Stimulated activated CD8-positive, alpha-beta memory T cell treated with anti-CD3 and anti-CD28 coated beads, Interleukin-4, amount 100 ng/mL, for 24 hours (primary cell): ENCODE results near the gene SLC16A11.
"Not testable (repeated sequence)": the region's sequence is repeated elsewhere in the genome, so short reads cannot be mapped to it uniquely, and the experiment has no call there.

Experiments
- DNase-seq: peaks from one replicate; pipeline ENCODE4 v3.0.0-alpha.2; 2020; ENCODE audit warnings: low read depth

Gene SLC16A11

DNA sequence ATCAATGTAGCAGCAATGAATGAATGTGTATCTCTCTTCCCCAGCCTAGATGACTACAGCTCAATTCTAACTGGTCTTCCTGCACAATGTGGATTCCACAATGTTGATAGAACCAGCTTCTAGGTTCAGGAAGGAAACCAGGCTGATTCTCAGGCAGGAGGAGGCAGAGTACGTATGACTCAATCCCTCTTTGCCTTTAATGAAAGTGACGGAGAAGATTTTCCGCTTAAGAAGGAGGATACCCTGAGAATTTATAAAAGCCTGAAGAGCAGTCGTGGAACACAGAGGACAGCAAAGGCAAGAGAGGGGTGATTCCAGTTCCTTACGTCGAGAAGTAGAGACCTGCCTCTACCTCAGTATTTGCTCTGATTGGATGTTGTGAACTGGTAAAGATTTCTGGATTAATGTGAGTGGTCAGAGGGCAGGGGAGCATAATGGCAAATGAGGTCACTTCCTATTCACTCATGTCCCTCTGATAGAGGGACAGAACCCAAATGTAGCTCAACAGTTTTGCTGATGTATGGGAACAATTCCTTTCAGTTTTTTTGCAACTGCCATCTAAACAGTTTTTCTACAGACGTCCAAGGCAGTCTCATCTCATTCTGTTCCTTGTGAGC is 15.0 kb upstream of the SLC16A11 start:
- no peak for DNase-seq

GRCh38 chr17:7056386-7056785 is 12.5 kb upstream of the SLC16A11 start:
- no peak for DNase-seq

- not testable (repeated sequence) for DNase-seq
These were observed 6.7 kb upstream of the SLC16A11 start for GRCh38 chr17:7050583-7050982.

- no peak for DNase-seq
These were observed 5.1 kb upstream of the SLC16A11 start for GRCh38 chr17:7048968-7049367.

GRCh38 chr17:7047566-7047965 is 3.7 kb upstream of the SLC16A11 start:
- DNase-seq, result no peak

- not testable (repeated sequence) for DNase-seq
These were observed 3.0 kb upstream of the SLC16A11 start for GRCh38 chr17:7046725-7047397.

GRCh38 chr17:7046127-7046724 is 2.3 kb upstream of the SLC16A11 start:
- DNase-seq, result no peak

GRCh38 chr17:7045492-7046126 is 1.7 kb upstream of the SLC16A11 start:
- no peak for DNase-seq

GRCh38 chr17:7043182-7043496 is 753 bp downstream of the SLC16A11 start:
- no peak for DNase-seq

DNA sequence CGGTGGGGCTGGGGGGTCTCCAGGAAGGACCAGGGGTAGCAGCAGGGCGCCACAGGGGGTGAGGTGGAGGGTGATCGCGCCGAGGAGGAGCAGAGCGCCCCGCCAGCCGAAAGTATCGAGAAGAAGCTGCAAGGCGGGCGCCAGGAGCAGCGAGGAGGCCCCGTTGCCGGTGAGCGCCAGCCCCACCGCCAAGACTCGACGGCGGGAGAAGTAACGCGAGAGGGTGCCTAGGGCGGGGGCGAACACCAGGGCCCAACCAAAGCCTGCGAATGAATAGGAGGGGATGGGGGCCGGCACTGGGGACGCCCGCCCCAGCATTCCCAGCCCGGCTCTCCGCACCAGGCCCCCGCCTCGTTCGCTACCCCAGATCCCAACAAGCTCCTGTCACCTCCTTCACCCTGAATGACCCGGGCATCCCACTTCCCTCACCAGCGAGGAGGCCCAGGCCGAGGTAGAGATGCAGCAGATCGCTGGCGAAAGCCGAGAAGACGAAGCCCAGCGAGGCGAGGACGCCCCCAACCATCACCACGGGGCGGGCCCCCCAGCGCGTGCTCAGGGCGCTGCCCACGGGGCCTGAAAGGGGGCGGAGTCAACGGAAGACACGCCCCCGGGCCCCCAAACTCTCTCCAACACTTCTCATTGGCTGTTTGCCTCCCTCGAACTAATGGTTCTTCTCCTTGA is 1.3 kb downstream of the SLC16A11 start:
- no peak for DNase-seq

GRCh38 chr17:7041607-7042500 is 2.0 kb downstream of the SLC16A11 start:
- DNase-seq, result no peak

GRCh38 chr17:7039832-7040231 is 4.1 kb downstream of the SLC16A11 start:
- no peak for DNase-seq

- no peak for DNase-seq
These were observed 5.6 kb downstream of the SLC16A11 start for GRCh38 chr17:7038025-7038862.

DNA sequence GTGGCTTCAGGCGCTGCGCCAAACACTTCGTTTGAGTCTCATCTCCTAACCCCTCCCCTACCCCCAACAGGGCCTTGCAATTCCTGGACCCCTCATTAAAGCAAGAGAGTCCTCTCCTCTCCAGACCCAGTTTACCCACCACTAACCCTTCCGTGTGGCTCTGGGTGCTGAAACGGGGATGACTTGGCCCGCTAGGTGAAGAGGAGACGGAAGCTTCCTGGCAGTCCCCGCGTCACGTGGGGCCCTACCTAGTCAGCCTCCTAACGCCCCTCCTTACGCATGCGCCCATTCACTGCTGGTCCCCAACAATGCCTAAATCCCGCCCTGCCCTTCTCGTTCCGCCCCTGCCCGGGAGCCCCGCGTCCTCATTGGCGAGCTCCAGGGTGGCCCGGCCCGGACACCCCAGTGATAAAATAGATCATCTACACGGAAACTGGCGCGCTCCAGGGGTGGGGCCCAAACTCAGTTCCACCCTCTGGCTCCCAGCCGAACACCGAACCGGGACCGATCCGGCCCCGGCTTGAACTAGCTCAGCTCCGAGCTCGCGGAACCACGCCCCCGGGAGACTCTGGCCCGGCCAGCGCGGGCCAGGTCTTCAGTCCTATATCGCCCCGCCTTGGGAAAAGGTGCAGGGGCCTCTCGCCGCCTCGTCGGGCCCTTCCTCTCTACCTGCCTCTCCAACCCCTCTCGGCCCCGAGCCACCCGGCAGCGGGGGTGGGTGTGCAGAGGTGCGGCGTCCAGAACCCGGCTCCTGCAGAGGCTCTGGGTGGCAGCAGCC is 8.1 kb downstream of the SLC16A11 start, which contains the start of gene SLC16A13:
SLC16A13 (plus strand) TSS at position 425 of the 778 bp plus-strand sequence. CDS start 368 bp downstream, outside the sequence.
- peak; percentile 96 for DNase-seq

GRCh38 chr17:7034955-7035590 is 8.8 kb downstream of the SLC16A11 start:
- DNase-seq, result no peak

GRCh38 chr17:7029659-7030058 is 14.2 kb downstream of the SLC16A11 start:
- no peak for DNase-seq

GRCh38 chr17:7029096-7029495 is 14.8 kb downstream of the SLC16A11 start:
- DNase-seq, result no peak

- no peak for DNase-seq
These were observed 16.6 kb downstream of the SLC16A11 start for GRCh38 chr17:7027335-7027734.

- no peak for DNase-seq
These were observed 17.3 kb downstream of the SLC16A11 start for GRCh38 chr17:7026471-7027115.
